Esophagus mucosa (tissue), 1 donor: ENCODE measurements around the gene SCAPER. TPM values are rescaled to one million over a fixed set of nuclear protein-coding genes. Genes with fewer than 3 reads are reported as not detected.
"Not testable (repeated sequence)": the region's sequence is repeated elsewhere in the genome, so short reads cannot be mapped to it uniquely, and the experiment has no call there.

Source experiments
- ATAC-seq: fragments of 200-7000 bp; cut with Tn5 transposase; one replicate; pipeline ENCODE4 v1.9.1; 2020
- total RNA-seq: library from RNA; stranded (reverse); gene quantifications from one replicate; pipeline ENCODE4 v1.2.4, GENCODE V29; 2023
- donor health status: DM: yes; HTN: yes; CAD: no.

The SCAPER gene
- total RNA-seq, 1 donor from 2014 or later: 19.5 TPM

GRCh38 chr15:76912430-76912829, 7.3 kb upstream of the SCAPER start:
- ATAC-seq: peak; percentile 83

- ATAC-seq: no peak
These were observed 715 bp upstream of the SCAPER start for GRCh38 chr15:76905855-76906254.

GRCh38 chr15:76904461-76905012, 603 bp downstream of the SCAPER start:
- peak; percentile 45 for ATAC-seq

GRCh38 chr15:76903251-76903681, 1.9 kb downstream of the SCAPER start:
- no peak for ATAC-seq

GRCh38 chr15:76901965-76902364, 3.2 kb downstream of the SCAPER start:
- ATAC-seq: no peak

- ATAC-seq: not testable (repeated sequence)
These were observed 5.2 kb downstream of the SCAPER start for GRCh38 chr15:76899931-76900310.

GRCh38 chr15:76899176-76899930, 5.8 kb downstream of the SCAPER start:
- not testable (repeated sequence) for ATAC-seq

GRCh38 chr15:76898102-76898501, 7.0 kb downstream of the SCAPER start:
- peak; percentile 85 for ATAC-seq

GRCh38 chr15:76894174-76894573, 11.0 kb downstream of the SCAPER start:
- no peak for ATAC-seq

- ATAC-seq: not testable (repeated sequence)
These were observed 12.3 kb downstream of the SCAPER start for GRCh38 chr15:76892836-76893235.

- not testable (repeated sequence) for ATAC-seq
These were observed 17.6 kb downstream of the SCAPER start for GRCh38 chr15:76887280-76888141.

- ATAC-seq: no peak
These were observed 19.9 kb downstream of the SCAPER start for GRCh38 chr15:76885212-76885611.

- ATAC-seq: no peak
These were observed 29.2 kb downstream of the SCAPER start for GRCh38 chr15:76875911-76876310.

GRCh38 chr15:76873066-76873465, 32.1 kb downstream of the SCAPER start:
- ATAC-seq: not testable (repeated sequence)

GRCh38 chr15:76871930-76872329, 33.2 kb downstream of the SCAPER start:
- ATAC-seq: no peak

GRCh38 chr15:76868740-76869139, 36.4 kb downstream of the SCAPER start:
- no peak for ATAC-seq

- ATAC-seq: no peak
These were observed 38.3 kb downstream of the SCAPER start for GRCh38 chr15:76866716-76867321.

GRCh38 chr15:76866008-76866407, 39.1 kb downstream of the SCAPER start:
- ATAC-seq: no peak

GRCh38 chr15:76865548-76865991, 39.6 kb downstream of the SCAPER start:
- ATAC-seq: peak; percentile 35

- ATAC-seq: no peak
These were observed 40.6 kb downstream of the SCAPER start for GRCh38 chr15:76864586-76864985.

GRCh38 chr15:76863693-76864092, 41.4 kb downstream of the SCAPER start:
- ATAC-seq: no peak

GRCh38 chr15:76863123-76863522, 42.0 kb downstream of the SCAPER start:
- no peak for ATAC-seq
